ENCODE results near the gene KRTAP10-6. TPM values are rescaled to one million over a fixed set of nuclear protein-coding genes. Genes with fewer than 3 reads are reported as not detected.
"Not testable (repeated sequence)": the region's sequence is repeated elsewhere in the genome, so short reads cannot be mapped to it uniquely, and the experiment has no call there.

The KRTAP10-6 gene
- not detected for total RNA-seq

- Histone ChIP-seq H3K4me1 (no peaks in the 10 kb centered on the region), H3K27me3 (peaks cover 0 to 46% (median 0%) of the 10 kb centered on the region in 4 donors), H3K9me3 (no peaks in the 10 kb centered on the region), H3K36me3 (no peaks in the 10 kb centered on the region), H3K27ac (replicated peaks in 1 of 4) (no peak within 1 kb of the TSS), H3K4me3 (no peak within 1 kb of the TSS)
- TF ChIP-seq EP300 (IDR thresholded peaks at IDR 0.05) (no peak), CTCF (IDR thresholded peaks at IDR 0.05) (no peak), POLR2A (IDR thresholded peaks at IDR 0.05; ENCODE audit: low read depth) (no peak), POLR2AphosphoS5 (IDR thresholded peaks at IDR 0.05) (no peak)
- DNase-seq (ENCODE audit: extremely low spot score), result peak; percentile 86
- intact Hi-C loops (cut with DNase I), result no loop called here
- WGBS, result 69% methylated on average over 24 of the region's 33 CpGs
Observed at GRCh38 chr21:44592446-44593311, at the start of gene KRTAP10-6. KRTAP10-6 (minus strand) TSS chr21:44592505; CDS start chr21:44592484, 21 bp downstream.

- H3K36me3 ChIP-seq, result no peaks in the 10 kb centered on the region
- H3K4me3 ChIP-seq, result no peak overlapping the region
- 78% methylated on average over 5 of the region's 5 CpGs for WGBS
- TF ChIP-seq POLR2AphosphoS5 (IDR thresholded peaks at IDR 0.05) (no peak), EP300 (IDR thresholded peaks at IDR 0.05) (no peak), POLR2A (IDR thresholded peaks at IDR 0.05; ENCODE audit: low read depth) (no peak), CTCF (IDR thresholded peaks at IDR 0.05) (no peak)
- intact Hi-C loops (cut with DNase I), result no loop called here
- no peak overlapping the region for H3K27ac ChIP-seq (replicated peaks in 1 of 4)
- DNase-seq (ENCODE audit: extremely low spot score), result no peak
- no peaks in the 10 kb centered on the region for H3K4me1 ChIP-seq
- H3K9me3 ChIP-seq, result peaks cover 0 to 30% (median 9%) of the 10 kb centered on the region in 4 donors
- H3K27me3 ChIP-seq, result peaks cover 0 to 56% (median 2%) of the 10 kb centered on the region in 4 donors
Observed at GRCh38 chr21:44640761-44641160, 48.5 kb upstream of the KRTAP10-6 start.

GRCh38 chr21:44639331-44639655 is 47.0 kb upstream of the KRTAP10-6 start:
- Histone ChIP-seq H3K4me3 (no peak overlapping the region), H3K4me1 (no peaks in the 10 kb centered on the region), H3K27ac (replicated peaks in 1 of 4) (no peak overlapping the region), H3K27me3 (peaks cover 0 to 62% (median 2%) of the 10 kb centered on the region in 4 donors), H3K9me3 (peaks cover 0 to 18% (median 4%) of the 10 kb centered on the region in 4 donors), H3K36me3 (no peaks in the 10 kb centered on the region)
- DNase-seq (ENCODE audit: extremely low spot score), result no peak
- WGBS, result 71% methylated on average over 6 of the region's 12 CpGs
- TF ChIP-seq POLR2AphosphoS5 (IDR thresholded peaks at IDR 0.05) (no peak), EP300 (IDR thresholded peaks at IDR 0.05) (no peak), POLR2A (IDR thresholded peaks at IDR 0.05; ENCODE audit: low read depth) (no peak), CTCF (IDR thresholded peaks at IDR 0.05) (no peak)
- intact Hi-C loops (cut with DNase I), result no loop called here

- H3K27ac ChIP-seq (replicated peaks in 1 of 4); H3K4me1 ChIP-seq; H3K4me3 ChIP-seq; intact Hi-C loops (cut with DNase I); H3K36me3 ChIP-seq: not testable (repeated sequence)
- Histone ChIP-seq H3K9me3 (peaks cover 0 to 12% (median 2%) of the 10 kb centered on the region in 4 donors), H3K27me3 (peaks cover 0 to 62% (median 2%) of the 10 kb centered on the region in 4 donors)
- peak; percentile 86 for DNase-seq (ENCODE audit: extremely low spot score)
- 93% methylated on average over 15 of the region's 21 CpGs for WGBS
Observed at GRCh38 chr21:44638506-44639330, 46.4 kb upstream of the KRTAP10-6 start.

GRCh38 chr21:44637851-44638348 is 45.6 kb upstream of the KRTAP10-6 start:
- H3K27ac ChIP-seq (replicated peaks in 1 of 4); H3K4me3 ChIP-seq; H3K36me3 ChIP-seq; DNase-seq (ENCODE audit: extremely low spot score); intact Hi-C loops (cut with DNase I); H3K4me1 ChIP-seq: not testable (repeated sequence)
- peaks cover 0 to 62% (median 2%) of the 10 kb centered on the region in 4 donors for H3K27me3 ChIP-seq
- 73% methylated on average over 7 of the region's 12 CpGs for WGBS
- H3K9me3 ChIP-seq, result peaks cover 0 to 11% (median 1%) of the 10 kb centered on the region in 4 donors

Measured in esophagus muscularis mucosa (tissue), 4 donors.